ENCODE measurements around the gene BAMBI.

The BAMBI gene

DNA sequence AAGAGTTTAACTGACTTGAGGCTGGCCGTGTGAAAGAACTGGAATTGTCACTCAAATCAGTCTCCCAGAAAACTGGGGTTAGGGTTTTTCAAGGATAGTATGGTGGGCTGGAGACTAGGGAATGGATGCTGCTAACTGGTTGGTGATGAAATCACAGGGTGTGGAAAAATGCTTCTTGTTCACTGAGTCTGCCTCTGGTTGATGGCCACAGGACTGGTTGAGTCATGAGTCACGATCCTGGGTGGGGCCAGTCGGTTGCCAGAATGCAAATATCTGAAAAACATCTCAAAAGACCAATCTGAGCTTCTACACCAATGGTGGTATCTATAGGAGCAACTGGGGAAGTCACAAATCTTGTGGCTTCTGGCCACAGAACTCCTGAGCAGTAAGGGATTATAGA lies 16.3 kb upstream of the BAMBI start:
- no peak for DNase-seq
- H3K36me3 ChIP-seq: no peaks in the 10 kb centered on the region
- H3K4me3 ChIP-seq (ENCODE audit: low read depth, low read length): no peak overlapping the region
- no peaks in the 10 kb centered on the region for H3K4me1 ChIP-seq
- H3K27me3 ChIP-seq: no peaks in the 10 kb centered on the region
- TF ChIP-seq, protein P1, sequence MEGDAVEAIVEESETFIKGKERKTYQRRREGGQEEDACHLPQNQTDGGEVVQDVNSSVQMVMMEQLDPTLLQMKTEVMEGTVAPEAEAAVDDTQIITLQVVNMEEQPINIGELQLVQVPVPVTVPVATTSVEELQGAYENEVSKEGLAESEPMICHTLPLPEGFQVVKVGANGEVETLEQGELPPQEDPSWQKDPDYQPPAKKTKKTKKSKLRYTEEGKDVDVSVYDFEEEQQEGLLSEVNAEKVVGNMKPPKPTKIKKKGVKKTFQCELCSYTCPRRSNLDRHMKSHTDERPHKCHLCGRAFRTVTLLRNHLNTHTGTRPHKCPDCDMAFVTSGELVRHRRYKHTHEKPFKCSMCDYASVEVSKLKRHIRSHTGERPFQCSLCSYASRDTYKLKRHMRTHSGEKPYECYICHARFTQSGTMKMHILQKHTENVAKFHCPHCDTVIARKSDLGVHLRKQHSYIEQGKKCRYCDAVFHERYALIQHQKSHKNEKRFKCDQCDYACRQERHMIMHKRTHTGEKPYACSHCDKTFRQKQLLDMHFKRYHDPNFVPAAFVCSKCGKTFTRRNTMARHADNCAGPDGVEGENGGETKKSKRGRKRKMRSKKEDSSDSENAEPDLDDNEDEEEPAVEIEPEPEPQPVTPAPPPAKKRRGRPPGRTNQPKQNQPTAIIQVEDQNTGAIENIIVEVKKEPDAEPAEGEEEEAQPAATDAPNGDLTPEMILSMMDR (IDR thresholded peaks at IDR 0.05; ENCODE audit: low read depth, low read length): no peak
- H3K9me3 ChIP-seq: no peaks in the 10 kb centered on the region

DNA sequence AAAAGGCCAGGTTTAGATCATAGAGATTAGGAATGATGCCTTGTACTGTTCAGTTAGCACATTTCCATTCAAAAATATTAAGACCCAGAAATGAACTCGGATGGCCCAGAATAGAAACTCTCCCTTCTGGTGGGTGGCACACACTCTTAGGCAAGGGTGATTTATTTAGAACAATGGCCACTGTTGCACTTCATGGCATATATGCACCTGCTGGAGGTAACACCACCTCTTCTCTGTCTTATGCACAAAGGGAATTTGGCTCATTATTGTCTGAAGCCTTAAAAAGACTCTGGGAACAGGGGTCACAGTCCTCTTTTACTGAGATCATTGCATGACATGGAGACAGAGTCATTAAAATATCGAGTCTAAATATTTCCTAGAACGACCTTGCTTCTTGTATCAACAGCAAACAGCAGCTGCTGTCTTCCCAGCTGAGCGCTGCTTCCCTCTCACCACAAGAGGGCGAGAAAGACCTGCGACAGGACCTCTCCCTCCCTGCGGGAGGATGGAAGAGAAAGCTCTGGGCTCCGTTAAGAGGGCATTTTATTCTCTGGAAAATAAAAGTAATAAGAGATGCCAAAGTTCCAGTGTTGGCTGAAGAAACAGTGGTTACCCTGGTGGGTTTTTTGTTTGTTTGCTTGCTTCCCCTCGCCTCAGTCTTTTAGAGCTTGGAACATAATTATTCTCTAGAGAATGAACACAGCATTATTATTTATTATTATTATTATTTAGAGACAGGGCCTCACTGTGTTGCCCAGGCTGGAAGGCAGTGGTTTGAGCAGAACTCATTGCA lies 13.5 kb upstream of the BAMBI start:
- TF ChIP-seq, protein P1 (IDR thresholded peaks at IDR 0.05; ENCODE audit: low read depth, low read length): peak; percentile 99
- Histone ChIP-seq H3K27me3 (no peaks in the 10 kb centered on the region), H3K4me3 (ENCODE audit: low read depth, low read length) (no peak overlapping the region)

GRCh38 chr10:28664369-28664740 lies 13.0 kb upstream of the BAMBI start:
- Histone ChIP-seq H3K4me3 (ENCODE audit: low read depth, low read length) (no peak overlapping the region), H3K9me3 (no peaks in the 10 kb centered on the region), H3K36me3 (no peaks in the 10 kb centered on the region), H3K4me1 (no peaks in the 10 kb centered on the region), H3K27me3 (no peaks in the 10 kb centered on the region)
- DNase-seq: no peak
- TF ChIP-seq, protein P1 (IDR thresholded peaks at IDR 0.05; ENCODE audit: low read depth, low read length): no peak

More for the DNA sequence above, 13.5 kb upstream of the BAMBI start:
- DNase-seq: peak; percentile 77
- Histone ChIP-seq H3K4me1 (no peaks in the 10 kb centered on the region), H3K36me3 (no peaks in the 10 kb centered on the region), H3K9me3 (no peaks in the 10 kb centered on the region)

DNA sequence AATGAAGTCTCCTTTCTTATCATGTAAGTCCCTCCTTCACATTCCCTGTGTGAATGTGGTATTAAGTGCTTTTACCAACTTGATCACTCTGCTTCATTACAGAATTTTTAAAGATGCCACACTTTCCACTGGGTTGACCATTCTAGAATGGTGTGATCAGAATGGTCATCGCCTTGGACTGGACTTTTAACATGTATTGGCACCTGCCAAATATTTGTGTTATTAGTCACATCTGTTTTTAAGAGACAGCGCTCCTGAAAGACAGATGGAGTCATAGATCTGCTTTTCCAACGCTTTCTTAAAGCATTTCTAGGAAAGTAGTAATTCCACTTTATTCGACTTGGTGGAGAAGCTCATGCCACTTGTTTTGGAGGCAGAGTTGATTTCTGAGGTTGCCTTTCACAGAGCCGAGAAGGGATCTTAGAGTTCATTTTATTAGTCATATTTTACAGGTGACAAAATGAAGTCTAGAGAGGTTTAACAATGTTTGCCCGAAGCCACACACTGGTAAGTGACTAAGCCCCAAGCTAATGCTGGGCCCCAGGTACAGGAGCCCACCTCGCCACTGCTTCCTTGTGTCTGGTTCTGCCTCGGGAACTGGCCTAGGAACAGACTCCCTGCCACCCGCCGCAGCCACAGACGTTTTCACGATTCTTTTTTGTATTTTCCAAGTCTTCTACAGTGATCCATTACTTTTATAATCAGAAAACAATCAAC lies 10.4 kb upstream of the BAMBI start:
- Histone ChIP-seq H3K36me3 (no peaks in the 10 kb centered on the region), H3K4me1 (no peaks in the 10 kb centered on the region), H3K9me3 (no peaks in the 10 kb centered on the region), H3K4me3 (ENCODE audit: low read depth, low read length) (no peak overlapping the region), H3K27me3 (no peaks in the 10 kb centered on the region)
- no peak for DNase-seq
- TF ChIP-seq, protein P1 (IDR thresholded peaks at IDR 0.05; ENCODE audit: low read depth, low read length): no peak

- Histone ChIP-seq H3K36me3 (no peaks in the 10 kb centered on the region), H3K4me3 (ENCODE audit: low read depth, low read length) (peak overlapping the region; percentile 69), H3K27me3 (no peaks in the 10 kb centered on the region), H3K4me1 (no peaks in the 10 kb centered on the region), H3K9me3 (no peaks in the 10 kb centered on the region)
- DNase-seq: peak; percentile 70
- TF ChIP-seq, protein P1 (IDR thresholded peaks at IDR 0.05; ENCODE audit: low read depth, low read length): no peak
Observed at GRCh38 chr10:28668363-28669226, 8.7 kb upstream of the BAMBI start.

All from BE2C (cell line).